ENCODE data around the gene ZSWIM5.
"Not testable (repeated sequence)": the region's sequence is repeated elsewhere in the genome, so short reads cannot be mapped to it uniquely, and the experiment has no call there.

- TF ChIP-seq CTCF (conservative IDR thresholded peaks at IDR 0.05; ENCODE audit: low read depth, low read length); EZH2 (IDR thresholded peaks at IDR 0.05; ENCODE audit: low read length, unreplicated experiment); EZH2phosphoT487 (IDR thresholded peaks at IDR 0.05; ENCODE audit: borderline replicate concordance, low read length): not testable (repeated sequence)
Observed at GRCh38 chr1:45076959-45077358, 129.4 kb downstream of the ZSWIM5 start.

All from PC-3 (cell line).